Progenitor cell of endocrine pancreas (in vitro differentiated cells): Measurements from ENCODE around the gene ZBTB20. TPM values are rescaled to one million over a fixed set of nuclear protein-coding genes. Genes with fewer than 3 reads are reported as not detected.

Experiments
- DNase-seq: peaks from one replicate; pipeline ENCODE4 v3.0.0; 2021; ENCODE audit warnings: low spot score; ENCODE audit not compliant: unreplicated experiment
- H3K27ac Mint-ChIP-seq: 2 replicates; pipeline ENCODE4 v1.8.0; 2021; ENCODE audit warnings: mild to moderate bottlenecking, moderate library complexity, mixed read lengths
- H3K27me3 Mint-ChIP-seq: 2 replicates; pipeline ENCODE4 v1.8.0; 2021; ENCODE audit warnings: mixed read lengths
- H3K36me3 Mint-ChIP-seq: 2 replicates; pipeline ENCODE4 v1.8.0; 2022; ENCODE audit warnings: mixed read lengths; ENCODE audit not compliant: insufficient read depth
- H3K4me1 Mint-ChIP-seq: 2 replicates; pipeline ENCODE4 v1.8.0; 2021; ENCODE audit warnings: low read depth, mixed read lengths
- H3K4me3 Mint-ChIP-seq: 2 replicates; pipeline ENCODE4 v1.8.0; 2021; ENCODE audit warnings: low read depth, mild to moderate bottlenecking, moderate library complexity, mixed read lengths
- H3K9me3 Mint-ChIP-seq: 2 replicates; pipeline ENCODE4 v1.8.0; 2021; ENCODE audit warnings: low read depth, mixed read lengths
- CTCF ChIP-seq: fragments of 200-600 bp; sonication (generic); IDR thresholded peaks from one replicate; pipeline ENCODE4 v1.5.0; 2021; ENCODE audit warnings: antibody characterized with exemption, mild to moderate bottlenecking; ENCODE audit not compliant: unreplicated experiment
- total RNA-seq: library from RNA; stranded (reverse); gene quantifications from 2 replicates; pipeline ENCODE4 v1.2.1, GENCODE V29; 2021

Gene ZBTB20
- total RNA-seq, 1 donor from 2014 or later: 27.3 TPM

- Mint-ChIP-seq H3K4me3 (no peak overlapping the region), H3K36me3 (no peaks in the 10 kb centered on the region)
These were observed 497.8 kb downstream of the ZBTB20 start for GRCh38 chr3:114649331-114649730.

DNA sequence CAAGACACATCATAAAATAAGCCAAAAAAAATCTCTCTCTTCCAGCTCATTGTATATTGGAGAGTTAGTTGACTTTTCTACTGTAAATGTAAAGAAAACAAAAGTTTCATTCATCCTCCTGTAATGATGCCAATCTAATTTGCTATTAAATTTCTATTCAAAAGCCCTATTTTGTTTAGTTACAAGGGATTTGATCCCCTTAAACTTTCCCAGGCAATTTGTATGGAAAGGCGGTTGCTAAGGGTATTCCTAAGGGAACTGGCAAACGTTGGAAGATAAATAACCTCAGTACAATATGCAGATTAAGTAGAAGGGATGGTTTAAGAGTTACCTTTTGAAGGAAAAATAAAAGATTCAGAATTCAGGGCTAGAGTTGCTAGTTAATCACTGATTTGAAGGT, 500.6 kb downstream of the ZBTB20 start:
- H3K4me1 Mint-ChIP-seq: peaks cover 5% of the 10 kb centered on the region
- no peaks in the 10 kb centered on the region for H3K36me3 Mint-ChIP-seq
- no peak overlapping the region for H3K4me3 Mint-ChIP-seq
- no peaks in the 10 kb centered on the region for H3K27me3 Mint-ChIP-seq
- H3K9me3 Mint-ChIP-seq: no peaks in the 10 kb centered on the region
- TF ChIP-seq CTCF: no peak
- no peak for DNase-seq
- no peak overlapping the region for H3K27ac Mint-ChIP-seq

More at GRCh38 chr3:114649331-114649730, 497.8 kb downstream of the ZBTB20 start:
- no peak for TF ChIP-seq CTCF
- Mint-ChIP-seq H3K9me3 (peaks cover 4% of the 10 kb centered on the region), H3K4me1 (no peaks in the 10 kb centered on the region), H3K27me3 (no peaks in the 10 kb centered on the region), H3K27ac (no peak overlapping the region)
- no peak for DNase-seq

DNA sequence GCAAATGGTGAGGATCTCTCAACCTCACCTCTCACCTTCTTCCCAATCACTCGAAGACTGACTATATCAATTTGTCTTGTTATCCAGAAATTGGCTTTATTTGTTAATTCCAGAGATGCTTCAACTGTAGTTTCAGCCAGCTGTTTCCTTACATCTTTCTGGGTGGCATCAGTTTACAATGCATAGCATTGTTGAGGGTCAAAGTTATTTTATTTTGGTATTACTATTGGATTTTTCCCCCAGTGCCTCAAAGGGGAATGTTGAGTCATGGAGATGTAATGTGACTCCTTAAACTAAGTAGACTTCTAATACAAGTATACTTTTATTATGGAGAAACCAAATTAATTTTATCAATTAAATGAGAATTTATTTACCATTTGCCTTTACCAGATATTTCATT, 501.7 kb downstream of the ZBTB20 start:
- Mint-ChIP-seq H3K4me3 (no peak overlapping the region), H3K27me3 (no peaks in the 10 kb centered on the region), H3K9me3 (no peaks in the 10 kb centered on the region), H3K27ac (no peak overlapping the region), H3K4me1 (peaks cover 5% of the 10 kb centered on the region), H3K36me3 (no peaks in the 10 kb centered on the region)
- DNase-seq: no peak
- TF ChIP-seq CTCF: no peak

GRCh38 chr3:114644367-114644766, 502.7 kb downstream of the ZBTB20 start:
- no peak overlapping the region for H3K4me3 Mint-ChIP-seq

GRCh38 chr3:114642951-114643741, 503.9 kb downstream of the ZBTB20 start:
- Mint-ChIP-seq H3K36me3 (no peaks in the 10 kb centered on the region), H3K9me3 (no peaks in the 10 kb centered on the region)
- no peak for DNase-seq

More at GRCh38 chr3:114644367-114644766, 502.7 kb downstream of the ZBTB20 start:
- Mint-ChIP-seq H3K27me3 (no peaks in the 10 kb centered on the region), H3K36me3 (no peaks in the 10 kb centered on the region), H3K4me1 (peaks cover 5% of the 10 kb centered on the region), H3K9me3 (no peaks in the 10 kb centered on the region), H3K27ac (no peak overlapping the region)
- DNase-seq: no peak
- no peak for TF ChIP-seq CTCF

More at GRCh38 chr3:114642951-114643741, 503.9 kb downstream of the ZBTB20 start:
- no peak overlapping the region for H3K4me3 Mint-ChIP-seq
- no peaks in the 10 kb centered on the region for H3K27me3 Mint-ChIP-seq
- H3K27ac Mint-ChIP-seq: no peak overlapping the region
- H3K4me1 Mint-ChIP-seq: peaks cover 7% of the 10 kb centered on the region
- TF ChIP-seq CTCF: no peak
